Retinal pigment epithelial cell (primary cell): ENCODE data around the gene SRGAP1.
A peak's percentile ranks its signal among the peaks of the same experiment; 100 is the strongest.

ENCODE experiments used
- DNase-seq: peaks from one replicate; pipeline ENCODE4 v3.0.0-alpha.2; 2010; ENCODE audit warnings: low read depth
- H3K4me3 ChIP-seq: 2 replicates; pipeline ENCODE4 v1.5.1; 2011; ENCODE audit warnings: mild to moderate bottlenecking, low read length, control low read depth, moderate library complexity
- TF ChIP-seq, protein P1 (sequence below): conservative IDR thresholded peaks from 2 replicates; pipeline ENCODE4 v1.5.1; 2011; ENCODE audit warnings: low read depth, low read length, control low read depth, inconsistent platforms

The SRGAP1 gene

DNA sequence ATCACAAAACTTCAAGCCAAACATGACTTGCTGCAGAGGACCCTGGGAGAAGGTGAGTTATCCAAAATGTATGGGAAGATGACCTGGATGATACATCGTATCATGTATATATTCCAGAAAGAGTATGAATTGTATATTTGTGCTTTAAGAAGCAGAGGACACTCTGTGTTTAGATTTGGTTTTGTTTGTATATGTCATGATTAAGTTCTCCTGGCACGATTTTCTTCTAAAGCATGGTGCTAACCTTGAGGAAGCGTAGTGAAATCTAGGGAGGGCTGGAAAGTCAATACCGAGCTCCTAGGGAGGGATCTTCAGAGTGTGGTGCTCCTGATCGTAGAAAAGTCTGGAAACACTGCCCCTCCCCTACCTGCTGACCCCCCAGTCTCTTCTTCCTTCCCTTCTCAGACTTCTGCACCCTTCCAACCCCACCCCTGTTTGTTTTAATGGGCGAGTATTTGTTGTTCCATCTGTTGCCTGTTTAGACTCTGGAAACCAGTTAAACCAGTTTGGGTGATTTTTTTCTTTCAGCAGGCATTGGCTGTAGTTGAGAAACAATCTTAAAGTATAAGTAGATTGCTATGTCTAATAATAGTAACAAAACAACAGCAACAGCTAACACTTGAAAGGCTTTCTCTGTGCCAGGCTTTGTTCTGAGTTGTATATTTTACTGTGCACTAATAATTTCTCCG is 236.0 kb downstream of the SRGAP1 start:
- TF ChIP-seq, protein P1, sequence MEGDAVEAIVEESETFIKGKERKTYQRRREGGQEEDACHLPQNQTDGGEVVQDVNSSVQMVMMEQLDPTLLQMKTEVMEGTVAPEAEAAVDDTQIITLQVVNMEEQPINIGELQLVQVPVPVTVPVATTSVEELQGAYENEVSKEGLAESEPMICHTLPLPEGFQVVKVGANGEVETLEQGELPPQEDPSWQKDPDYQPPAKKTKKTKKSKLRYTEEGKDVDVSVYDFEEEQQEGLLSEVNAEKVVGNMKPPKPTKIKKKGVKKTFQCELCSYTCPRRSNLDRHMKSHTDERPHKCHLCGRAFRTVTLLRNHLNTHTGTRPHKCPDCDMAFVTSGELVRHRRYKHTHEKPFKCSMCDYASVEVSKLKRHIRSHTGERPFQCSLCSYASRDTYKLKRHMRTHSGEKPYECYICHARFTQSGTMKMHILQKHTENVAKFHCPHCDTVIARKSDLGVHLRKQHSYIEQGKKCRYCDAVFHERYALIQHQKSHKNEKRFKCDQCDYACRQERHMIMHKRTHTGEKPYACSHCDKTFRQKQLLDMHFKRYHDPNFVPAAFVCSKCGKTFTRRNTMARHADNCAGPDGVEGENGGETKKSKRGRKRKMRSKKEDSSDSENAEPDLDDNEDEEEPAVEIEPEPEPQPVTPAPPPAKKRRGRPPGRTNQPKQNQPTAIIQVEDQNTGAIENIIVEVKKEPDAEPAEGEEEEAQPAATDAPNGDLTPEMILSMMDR: no peak
- DNase-seq: no peak
- H3K4me3 ChIP-seq: no peak overlapping the region

DNA sequence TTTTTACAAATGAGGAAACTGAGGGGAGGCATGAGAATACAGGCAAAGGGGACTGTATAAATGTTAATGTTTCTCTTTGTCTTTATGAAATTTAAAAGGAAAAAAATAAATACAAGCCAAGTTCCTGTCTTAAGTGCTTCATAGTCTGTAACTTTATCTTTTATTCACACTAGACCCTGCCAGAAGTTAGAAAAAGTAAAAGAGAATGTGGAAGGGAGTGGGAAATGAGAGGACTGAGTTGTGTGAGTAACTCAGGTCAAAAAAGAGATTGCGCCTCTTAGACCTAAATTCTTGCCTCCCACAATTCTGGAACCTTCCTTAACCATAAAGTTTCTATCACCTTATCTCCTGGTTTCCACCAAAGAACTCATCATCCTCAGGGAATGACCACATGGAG is 236.5 kb downstream of the SRGAP1 start:
- TF ChIP-seq, protein P1: no peak
- no peak overlapping the region for H3K4me3 ChIP-seq
- DNase-seq: no peak

DNA sequence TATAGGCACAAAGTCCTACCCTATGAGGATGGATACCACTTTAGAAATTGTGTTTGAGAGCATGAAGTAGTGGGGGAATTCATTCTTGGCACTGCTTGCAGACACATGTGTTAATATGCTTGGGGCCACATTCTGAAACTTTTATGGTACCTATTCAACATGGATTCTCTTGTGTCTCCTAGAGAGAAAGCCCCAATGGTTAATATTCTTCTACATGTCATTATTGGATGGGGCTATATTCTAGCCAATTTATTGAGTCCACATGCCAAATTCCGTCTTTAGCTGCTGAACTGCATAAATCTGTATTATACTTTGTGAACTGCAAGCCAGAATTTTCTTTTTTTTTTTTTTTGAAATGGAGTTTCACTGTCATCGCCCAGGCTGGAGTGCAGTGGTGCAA is 237.6 kb downstream of the SRGAP1 start:
- no peak for DNase-seq
- TF ChIP-seq, protein P1: no peak
- no peak overlapping the region for H3K4me3 ChIP-seq

DNA sequence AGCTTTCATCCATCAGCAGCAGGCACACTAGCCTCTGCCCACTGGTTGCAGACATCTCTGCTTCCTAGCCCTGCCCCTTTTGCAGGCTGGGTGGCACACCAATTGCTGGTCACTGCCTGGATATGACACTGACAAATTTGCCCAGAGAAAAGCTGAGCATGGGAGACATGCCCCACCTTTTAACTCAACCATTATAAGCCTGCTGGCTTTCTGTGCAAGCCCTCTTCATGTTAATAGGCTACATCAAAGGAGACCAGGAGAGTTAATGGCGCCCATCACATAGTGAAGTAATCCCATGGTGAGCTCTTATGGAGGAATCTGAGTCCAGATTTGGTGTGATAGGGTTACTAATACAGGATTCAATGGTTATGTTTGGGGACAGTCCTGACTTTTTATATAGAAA is 238.4 kb downstream of the SRGAP1 start:
- DNase-seq: no peak
- TF ChIP-seq, protein P1: no peak
- no peak overlapping the region for H3K4me3 ChIP-seq

DNA sequence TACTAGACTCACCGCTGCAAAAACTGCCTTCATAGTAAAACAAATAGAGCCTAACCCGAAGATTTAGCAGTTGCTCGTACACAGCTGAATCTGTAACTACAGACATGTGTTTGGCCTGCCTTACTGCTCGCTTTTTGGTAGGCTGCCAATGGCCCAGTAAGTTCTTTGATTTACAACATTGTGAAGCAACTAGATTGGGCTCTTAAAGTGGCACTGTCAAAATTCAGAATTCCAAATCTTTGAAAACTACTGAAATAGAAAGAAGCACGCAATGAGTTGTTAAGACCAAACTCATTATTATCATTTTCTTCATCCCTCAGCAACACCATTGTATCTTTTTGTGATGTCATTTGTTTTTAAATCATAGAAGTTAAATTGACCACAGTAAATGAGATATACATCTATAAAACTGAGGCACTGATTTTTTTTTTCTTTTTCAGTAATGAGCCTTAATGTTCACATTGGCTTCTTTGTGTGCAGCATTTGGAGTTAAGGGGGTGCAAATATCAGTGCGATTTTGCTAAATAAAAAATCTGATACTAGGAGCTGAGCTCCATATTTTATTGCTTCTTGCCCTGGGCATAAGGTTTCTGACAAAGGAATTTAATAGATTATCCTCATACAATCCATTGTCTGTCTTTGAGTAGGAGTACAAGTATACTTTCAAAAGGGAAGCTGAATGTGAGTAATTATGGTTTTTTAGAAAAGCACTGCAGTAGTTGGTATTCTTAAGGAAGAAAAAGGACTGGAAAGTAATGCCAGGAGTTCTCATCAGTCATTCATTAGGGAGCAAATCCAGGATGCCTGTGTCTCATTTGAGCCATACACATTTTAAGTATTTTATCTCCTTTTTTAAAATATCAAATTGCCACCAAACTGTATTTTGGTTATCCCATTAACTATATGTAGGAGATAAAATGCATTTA is 239.0 kb downstream of the SRGAP1 start:
- no peak overlapping the region for H3K4me3 ChIP-seq
- DNase-seq: peak; percentile 75
- TF ChIP-seq, protein P1: no peak

DNA sequence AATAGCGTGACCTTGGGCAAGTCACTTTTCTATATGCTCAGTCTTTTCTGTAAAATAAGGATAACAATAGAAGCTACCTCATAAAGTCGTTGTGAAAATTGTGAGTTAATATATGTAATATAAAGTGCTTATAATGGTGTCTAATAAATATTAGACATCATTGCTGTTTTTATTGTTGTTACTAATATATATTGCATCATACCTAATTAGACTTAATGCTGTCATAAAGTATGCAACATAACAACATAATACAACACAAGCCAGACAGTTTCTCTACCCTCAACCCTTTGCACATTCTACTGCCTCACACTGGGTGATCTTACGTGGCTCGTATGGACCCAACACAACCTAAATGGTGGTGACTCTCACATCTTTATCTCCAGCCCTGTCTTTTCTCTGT is 240.7 kb downstream of the SRGAP1 start:
- TF ChIP-seq, protein P1: no peak
- no peak for DNase-seq
- no peak overlapping the region for H3K4me3 ChIP-seq
